SH-SY5Y (cell line): ENCODE measurements around the gene NTM.

Experiments used
- GATA2 ChIP-seq: IDR thresholded peaks from 2 replicates; pipeline ENCODE4 v1.6.1; 2011; ENCODE audit warnings: mild to moderate bottlenecking, low read depth, low read length
- GATA3 ChIP-seq: IDR thresholded peaks from 2 replicates; pipeline ENCODE4 v1.6.1; 2011; ENCODE audit warnings: low read depth, mild to moderate bottlenecking, low read length, moderate library complexity

The NTM gene

GRCh38 chr11:132237781-132238180 lies 867.4 kb downstream of the NTM start:
- no peak for TF ChIP-seq GATA2
- no peak for TF ChIP-seq GATA3

- TF ChIP-seq GATA2: no peak
- no peak for TF ChIP-seq GATA3
Observed at GRCh38 chr11:132238331-132238866, 868.0 kb downstream of the NTM start.

- TF ChIP-seq GATA3 (no peak), GATA2 (no peak)
Observed at GRCh38 chr11:132240374-132240773, 870.0 kb downstream of the NTM start.

DNA sequence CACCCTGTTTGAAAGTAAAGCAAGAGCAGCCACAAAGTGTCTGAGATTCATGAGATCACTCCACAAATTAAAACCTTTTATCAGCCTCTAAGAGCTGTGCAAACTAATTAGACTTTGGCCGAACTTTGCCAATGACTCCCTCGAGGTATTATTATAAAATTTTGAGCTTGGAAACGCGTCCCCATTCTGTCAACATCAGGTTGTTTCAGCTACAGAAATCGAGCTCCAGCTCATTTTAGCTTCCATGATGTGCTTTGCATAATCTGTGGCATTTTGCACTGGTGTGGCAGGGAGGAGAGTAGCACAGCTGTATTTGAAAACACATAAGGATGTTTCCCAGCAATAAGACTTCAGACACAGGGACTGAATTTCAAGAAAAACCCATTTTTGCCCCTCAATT lies 872.2 kb downstream of the NTM start:
- no peak for TF ChIP-seq GATA3
- TF ChIP-seq GATA2: no peak

- TF ChIP-seq GATA3 (no peak), GATA2 (no peak)
Observed at GRCh38 chr11:132244846-132245245, 874.4 kb downstream of the NTM start.

- TF ChIP-seq GATA3 (no peak), GATA2 (no peak)
Observed at GRCh38 chr11:132245403-132246385, 875.3 kb downstream of the NTM start.

- TF ChIP-seq GATA2 (no peak), GATA3 (no peak)
Observed at GRCh38 chr11:132248580-132248979, 878.2 kb downstream of the NTM start.

DNA sequence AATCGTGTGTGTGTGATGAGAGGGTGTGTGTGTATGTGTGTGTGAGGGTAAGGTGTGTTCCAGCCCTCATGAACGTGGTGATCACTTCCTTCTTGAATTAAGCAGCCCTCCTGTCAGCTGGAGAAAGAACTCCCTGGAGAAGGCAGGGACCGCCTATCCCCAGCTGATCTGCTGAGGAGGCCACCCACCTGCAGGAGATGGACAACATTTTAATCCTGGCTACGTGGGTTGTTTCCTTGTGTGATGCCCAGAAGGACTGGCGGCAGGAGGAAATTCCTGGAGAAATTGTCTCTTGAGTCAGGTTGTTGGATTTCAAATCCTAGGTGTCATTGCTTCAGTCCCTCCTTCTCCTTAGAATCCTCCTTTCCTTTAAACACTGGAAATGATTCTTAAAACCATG lies 878.8 kb downstream of the NTM start:
- no peak for TF ChIP-seq GATA2
- TF ChIP-seq GATA3: no peak

- TF ChIP-seq GATA2 (no peak), GATA3 (no peak)
Observed at GRCh38 chr11:132251061-132251460, 880.6 kb downstream of the NTM start.

DNA sequence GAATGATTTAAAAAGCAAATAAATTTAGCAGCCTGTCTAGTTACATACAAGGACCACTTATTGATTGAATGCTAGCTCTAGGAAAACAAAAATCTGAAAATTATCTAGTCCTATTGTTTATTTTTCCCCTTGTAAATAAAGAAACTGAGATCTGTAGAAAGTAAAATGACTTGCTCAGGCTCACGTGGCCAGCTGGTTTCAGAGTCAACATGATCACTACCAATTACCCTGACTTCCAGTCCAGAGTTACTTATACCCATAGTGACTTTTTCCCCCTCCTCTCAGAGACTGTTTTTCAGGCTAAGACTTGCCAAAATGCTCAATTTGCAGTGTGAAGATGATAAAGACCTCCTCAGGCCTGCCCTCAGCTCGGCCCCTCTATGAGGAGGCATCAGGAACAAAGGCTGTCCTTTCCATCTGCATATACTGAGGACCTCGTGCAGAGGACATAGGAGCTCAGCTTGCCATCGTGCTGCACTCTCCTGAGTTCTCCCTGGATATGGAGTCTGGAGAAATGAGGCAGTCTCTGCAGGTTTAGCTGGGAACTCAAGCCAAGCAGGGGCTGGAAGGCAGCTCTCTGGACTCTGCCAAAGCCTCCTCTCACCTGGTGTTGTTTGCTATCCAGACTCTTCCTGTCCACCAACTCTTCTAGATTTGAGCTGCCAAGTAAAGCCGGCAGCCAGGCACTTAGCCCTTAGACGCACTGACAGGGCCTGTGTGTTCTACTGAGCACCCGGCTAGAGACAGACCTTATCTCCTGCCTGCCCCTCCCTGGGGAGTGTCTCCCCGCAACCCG lies 883.3 kb downstream of the NTM start:
- TF ChIP-seq GATA2: no peak
- TF ChIP-seq GATA3: no peak

DNA sequence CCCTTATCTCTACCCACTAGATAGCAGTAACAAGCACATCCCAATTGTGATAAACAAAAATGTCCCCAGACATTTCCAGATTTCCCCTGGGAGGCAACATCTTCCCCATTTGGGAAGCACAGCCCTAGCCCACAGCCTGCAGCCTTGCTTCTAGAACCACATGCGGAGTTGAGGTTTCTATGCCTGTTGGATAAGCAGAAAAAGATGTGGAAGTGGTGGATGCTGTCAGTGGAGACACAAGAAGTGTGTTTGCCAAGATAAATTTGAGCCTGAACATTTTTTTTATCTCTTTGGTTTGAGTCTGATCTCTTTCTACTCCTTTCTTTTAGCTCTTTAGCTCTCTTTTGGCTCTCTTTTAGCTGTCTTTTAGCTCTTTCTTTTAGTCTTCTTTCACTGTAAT lies 884.5 kb downstream of the NTM start:
- no peak for TF ChIP-seq GATA3
- no peak for TF ChIP-seq GATA2

- no peak for TF ChIP-seq GATA3
- no peak for TF ChIP-seq GATA2
Observed at GRCh38 chr11:132256528-132257279, 886.3 kb downstream of the NTM start.

DNA sequence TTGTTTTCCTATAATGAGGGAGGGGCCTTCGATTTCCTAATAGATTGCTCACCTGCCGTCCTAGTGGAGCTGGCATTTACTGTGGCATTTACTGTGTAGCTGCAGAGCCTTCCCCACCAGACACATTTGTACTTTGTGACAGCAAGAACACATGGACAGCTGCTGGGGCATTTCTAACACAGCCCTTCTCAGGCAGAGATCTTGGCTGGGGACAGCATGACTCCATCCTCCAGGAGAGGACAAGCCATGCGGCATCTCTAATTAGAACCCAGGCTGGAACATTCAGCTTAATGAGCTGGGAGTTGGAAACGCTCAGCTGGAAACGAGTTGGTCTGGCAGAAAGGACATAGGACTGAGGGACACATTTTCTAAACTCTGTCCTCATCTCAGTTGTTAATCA lies 887.5 kb downstream of the NTM start:
- TF ChIP-seq GATA2 (no peak), GATA3 (no peak)

DNA sequence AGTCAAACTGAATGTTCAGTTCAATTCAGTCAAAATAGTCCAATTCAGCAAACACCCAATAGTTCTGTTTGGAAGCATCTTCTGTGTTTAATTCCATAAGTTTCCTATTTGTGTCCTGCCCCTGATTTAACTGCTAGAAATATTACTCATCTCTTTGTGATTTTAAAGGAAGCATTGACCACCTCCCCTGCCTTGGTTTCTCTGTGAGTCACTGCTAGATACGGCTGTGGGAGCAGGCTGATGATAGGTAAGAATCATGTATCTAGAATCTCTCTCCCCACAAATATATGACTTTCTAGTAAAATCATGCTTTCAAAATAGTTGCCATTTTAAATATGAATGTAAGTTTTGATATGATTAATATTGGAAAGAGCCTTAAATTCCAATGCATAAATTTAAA lies 888.5 kb downstream of the NTM start:
- TF ChIP-seq GATA3 (no peak), GATA2 (no peak)

DNA sequence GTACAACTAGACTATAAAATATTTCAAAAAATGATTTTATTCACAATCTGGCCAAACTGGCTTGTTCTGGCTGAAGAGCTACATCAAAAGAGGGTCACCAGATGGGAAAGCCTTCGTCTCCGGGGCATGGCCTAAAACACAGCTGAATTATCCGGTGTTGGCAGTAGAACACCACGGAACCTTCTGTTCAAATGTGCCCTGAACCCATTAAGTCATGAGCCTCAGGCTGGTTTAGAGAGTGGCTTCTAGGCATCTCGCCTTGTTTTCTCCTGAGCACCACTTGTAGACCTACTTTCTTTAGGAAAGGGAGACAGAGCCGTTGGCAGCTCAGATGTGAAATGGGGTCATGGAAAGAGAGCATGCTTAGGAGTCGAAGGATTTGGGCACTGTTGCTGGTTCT lies 890.2 kb downstream of the NTM start:
- TF ChIP-seq GATA3: no peak
- no peak for TF ChIP-seq GATA2
